ENCODE measurements around the gene PLCB3.
"Not testable (repeated sequence)": the region's sequence is repeated elsewhere in the genome, so short reads cannot be mapped to it uniquely, and the experiment has no call there.

The PLCB3 gene

DNA sequence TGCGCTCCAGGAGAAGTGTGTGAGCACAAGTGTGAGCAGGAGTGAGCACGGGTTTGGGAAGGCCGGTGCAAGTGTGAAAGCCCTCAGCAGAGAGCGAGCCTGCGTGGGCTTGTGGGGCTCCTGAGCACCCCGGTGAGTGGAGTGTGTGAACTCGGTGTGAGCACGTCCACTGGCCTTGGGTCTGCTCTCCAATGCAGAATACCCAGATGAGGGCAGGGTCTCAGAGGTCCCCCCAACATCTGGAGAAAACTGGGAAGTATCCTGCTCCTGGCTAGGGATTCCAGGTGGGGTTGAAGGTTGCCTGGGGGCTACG, 55.2 kb downstream of the PLCB3 start:
- DNase-seq = no peak

DNA sequence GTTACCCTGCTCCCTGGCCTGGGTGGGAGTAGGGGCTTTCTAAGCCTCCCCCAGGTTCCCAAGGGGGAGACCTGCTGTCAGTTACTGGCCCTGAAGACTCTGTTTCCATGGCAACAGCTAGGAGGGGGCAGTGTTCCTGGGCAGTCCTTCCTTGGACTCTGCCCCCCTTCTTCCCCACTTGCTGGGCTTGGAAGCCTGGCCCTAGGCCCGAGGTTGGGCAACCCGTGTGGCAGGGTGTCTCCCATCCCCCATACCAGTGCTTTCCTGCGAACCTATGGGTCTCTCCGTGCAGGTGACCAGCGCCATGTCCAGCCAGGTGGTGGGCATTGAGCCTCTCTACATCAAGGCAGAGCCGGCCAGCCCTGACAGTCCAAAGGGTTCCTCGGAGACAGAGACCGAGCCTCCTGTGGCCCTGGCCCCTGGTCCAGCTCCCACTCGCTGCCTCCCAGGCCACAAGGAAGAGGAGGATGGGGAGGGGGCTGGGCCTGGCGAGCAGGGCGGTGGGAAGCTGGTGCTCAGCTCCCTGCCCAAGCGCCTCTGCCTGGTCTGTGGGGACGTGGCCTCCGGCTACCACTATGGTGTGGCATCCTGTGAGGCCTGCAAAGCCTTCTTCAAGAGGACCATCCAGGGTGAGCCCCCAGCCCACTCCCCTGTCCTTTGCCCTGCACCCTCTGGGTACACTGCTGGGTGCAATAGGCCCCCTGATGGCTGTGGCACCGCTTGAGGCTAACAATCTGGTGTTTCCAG, 55.7 kb downstream of the PLCB3 start:
- no peak for DNase-seq

DNA sequence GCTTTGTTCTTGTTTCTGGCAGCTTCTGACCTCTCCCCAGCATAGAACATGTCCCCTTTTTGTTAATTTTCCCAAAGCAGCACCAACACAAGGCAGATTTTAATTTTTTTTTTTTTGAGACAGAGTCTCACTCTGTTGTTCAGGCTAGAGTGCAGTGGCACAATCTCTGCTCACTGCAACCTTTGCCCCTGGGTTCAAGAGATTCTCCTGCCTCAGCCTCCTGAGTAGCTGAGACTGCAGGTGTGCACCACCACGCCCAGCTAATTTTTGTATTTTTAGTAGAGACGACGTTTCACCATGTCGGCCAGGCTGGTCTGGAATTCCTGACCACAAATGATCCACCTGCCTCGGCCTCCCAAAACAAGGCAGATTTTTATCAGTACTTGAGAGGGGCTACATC, 56.5 kb downstream of the PLCB3 start:
- not testable (repeated sequence) for DNase-seq

DNA sequence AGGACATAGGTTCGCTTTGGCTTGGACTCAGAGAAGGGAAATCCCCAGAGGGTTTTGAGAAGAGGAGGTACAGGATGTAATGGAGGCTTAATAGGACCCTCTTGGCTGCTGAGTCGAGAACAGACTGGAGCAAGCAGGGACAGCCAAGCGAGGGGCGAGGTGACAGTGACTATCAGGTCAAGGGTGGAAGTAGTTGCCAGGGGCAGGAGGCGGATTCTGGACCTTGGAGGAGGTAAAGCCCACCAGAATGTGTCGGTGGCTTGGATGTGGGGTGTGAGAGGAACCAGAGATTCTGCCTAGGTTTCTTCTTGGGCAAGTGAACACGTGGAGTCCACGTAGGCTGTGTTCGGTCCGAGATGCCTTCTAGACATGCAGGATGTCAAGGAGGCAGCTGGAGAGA, 61.6 kb downstream of the PLCB3 start:
- no peak for DNase-seq

DNA sequence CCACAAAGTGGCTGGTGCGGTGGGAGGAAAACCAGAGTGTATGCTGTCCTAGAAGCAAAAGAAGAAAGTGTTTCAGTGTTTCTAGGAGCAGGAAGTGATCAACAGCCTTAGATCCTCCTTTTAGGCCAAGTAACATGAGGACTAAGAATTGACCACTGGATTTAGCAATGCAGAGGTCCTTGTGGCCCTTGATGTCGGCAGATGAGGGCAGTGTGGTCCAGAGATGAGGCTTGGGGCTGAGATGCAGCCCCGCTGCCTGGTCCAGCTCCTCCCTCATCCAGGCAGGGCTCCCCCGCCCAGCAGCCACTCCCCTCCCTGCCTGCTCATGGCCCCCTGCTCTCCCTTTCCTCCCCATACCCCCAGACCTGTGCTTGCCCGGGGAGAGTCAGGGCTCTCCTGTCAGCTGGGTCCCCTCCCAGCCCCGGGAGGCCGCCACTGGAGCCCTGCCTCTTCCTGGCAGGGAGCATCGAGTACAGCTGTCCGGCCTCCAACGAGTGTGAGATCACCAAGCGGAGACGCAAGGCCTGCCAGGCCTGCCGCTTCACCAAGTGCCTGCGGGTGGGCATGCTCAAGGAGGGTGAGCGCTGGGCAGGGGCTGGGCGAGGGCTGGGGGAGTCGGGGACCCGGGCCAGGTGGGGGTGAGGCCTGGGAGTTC, 62.3 kb downstream of the PLCB3 start:
- no peak for DNase-seq

DNA sequence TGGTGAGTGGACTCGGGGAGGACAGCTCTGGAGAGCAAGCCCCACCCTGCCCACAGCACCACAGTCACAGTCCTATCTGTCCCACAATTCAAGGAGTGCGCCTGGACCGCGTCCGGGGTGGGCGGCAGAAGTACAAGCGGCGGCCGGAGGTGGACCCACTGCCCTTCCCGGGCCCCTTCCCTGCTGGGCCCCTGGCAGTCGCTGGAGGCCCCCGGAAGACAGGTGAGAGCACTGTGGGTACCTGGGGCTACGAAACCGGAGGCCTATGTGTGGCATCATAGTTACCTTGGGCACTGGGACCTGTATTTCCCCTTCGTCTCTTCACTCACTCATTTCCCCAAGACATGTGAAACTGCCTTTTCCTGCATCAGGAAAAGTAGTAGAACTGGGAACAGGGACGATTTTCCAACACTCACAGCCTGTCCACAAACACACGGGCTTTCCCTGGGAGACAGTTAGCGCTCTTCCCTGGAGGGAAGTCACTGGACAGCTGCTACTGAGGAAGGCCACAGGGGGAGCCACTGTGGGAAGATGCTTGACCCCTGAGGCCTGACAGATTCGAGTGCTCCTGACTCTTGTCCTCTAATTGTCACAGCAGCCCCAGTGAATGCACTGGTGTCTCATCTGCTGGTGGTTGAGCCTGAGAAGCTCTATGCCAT, 62.9 kb downstream of the PLCB3 start:
- DNase-seq = no peak

DNA sequence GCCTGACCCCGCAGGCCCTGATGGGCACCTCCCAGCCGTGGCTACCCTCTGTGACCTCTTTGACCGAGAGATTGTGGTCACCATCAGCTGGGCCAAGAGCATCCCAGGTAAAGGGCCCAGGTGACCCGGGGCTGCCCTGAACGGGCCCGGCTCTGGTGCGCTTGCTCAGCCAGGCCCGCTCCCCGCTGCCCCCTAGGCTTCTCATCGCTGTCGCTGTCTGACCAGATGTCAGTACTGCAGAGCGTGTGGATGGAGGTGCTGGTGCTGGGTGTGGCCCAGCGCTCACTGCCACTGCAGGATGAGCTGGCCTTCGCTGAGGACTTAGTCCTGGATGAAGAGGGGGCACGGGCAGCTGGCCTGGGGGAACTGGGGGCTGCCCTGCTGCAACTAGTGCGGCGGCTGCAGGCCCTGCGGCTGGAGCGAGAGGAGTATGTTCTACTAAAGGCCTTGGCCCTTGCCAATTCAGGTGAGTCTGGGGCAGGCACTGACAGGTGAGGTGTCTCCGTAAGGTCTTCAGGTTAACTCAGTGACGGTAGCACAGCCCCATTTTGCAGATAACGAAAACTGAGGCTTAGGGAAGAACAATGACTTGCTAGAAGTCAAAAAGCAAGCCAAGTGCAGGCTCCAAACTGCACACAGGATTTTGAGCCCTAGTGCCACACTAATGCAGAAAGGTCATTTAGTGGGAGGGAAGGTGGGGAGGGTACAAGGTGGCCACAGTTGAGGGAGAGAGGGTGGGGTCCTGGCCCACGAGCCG, 63.7 kb downstream of the PLCB3 start:
- no peak for DNase-seq

DNA sequence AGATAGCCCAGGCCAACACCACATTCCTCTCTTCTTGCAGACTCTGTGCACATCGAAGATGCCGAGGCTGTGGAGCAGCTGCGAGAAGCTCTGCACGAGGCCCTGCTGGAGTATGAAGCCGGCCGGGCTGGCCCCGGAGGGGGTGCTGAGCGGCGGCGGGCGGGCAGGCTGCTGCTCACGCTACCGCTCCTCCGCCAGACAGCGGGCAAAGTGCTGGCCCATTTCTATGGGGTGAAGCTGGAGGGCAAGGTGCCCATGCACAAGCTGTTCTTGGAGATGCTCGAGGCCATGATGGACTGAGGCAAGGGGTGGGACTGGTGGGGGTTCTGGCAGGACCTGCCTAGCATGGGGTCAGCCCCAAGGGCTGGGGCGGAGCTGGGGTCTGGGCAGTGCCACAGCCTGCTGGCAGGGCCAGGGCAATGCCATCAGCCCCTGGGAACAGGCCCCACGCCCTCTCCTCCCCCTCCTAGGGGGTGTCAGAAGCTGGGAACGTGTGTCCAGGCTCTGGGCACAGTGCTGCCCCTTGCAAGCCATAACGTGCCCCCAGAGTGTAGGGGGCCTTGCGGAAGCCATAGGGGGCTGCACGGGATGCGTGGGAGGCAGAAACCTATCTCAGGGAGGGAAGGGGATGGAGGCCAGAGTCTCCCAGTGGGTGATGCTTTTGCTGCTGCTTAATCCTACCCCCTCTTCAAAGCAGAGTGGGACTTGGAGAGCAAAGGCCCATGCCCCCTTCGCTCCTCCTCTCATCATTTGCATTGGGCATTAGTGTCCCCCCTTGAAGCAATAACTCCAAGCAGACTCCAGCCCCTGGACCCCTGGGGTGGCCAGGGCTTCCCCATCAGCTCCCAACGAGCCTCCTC, 64.6 kb downstream of the PLCB3 start:
- DNase-seq = not testable (repeated sequence)

DNA sequence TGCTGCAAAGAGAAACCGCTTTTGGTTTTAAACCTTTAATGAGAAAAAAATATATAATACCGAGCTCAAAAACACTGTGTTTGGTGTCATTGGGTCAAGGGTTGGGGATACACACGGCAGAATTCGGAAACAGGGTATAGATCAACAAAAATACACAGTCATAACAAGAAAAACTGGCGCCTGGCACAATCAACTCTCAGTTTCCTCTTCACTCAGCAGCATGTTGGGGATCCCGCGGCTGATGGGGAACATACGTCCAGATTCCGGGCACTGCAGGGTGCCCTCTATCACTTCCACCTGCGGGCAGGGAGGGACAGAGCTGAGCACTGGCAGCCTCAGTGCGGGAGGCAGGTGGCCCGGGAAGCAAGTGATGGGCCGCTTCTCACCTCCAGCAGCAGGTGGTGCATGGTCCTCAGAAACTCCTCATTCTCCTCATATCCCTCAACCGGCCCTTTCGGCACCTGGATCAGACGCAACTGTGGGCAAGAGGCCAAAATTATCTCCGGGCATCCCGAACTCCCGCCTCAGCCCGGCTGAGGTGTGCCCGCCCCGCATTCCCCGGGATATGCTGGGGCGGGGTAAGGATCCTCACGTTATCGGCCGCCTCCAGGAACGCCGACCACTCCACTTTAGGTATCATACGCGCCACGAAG, 65.5 kb downstream of the PLCB3 start:
- no peak for DNase-seq

DNA sequence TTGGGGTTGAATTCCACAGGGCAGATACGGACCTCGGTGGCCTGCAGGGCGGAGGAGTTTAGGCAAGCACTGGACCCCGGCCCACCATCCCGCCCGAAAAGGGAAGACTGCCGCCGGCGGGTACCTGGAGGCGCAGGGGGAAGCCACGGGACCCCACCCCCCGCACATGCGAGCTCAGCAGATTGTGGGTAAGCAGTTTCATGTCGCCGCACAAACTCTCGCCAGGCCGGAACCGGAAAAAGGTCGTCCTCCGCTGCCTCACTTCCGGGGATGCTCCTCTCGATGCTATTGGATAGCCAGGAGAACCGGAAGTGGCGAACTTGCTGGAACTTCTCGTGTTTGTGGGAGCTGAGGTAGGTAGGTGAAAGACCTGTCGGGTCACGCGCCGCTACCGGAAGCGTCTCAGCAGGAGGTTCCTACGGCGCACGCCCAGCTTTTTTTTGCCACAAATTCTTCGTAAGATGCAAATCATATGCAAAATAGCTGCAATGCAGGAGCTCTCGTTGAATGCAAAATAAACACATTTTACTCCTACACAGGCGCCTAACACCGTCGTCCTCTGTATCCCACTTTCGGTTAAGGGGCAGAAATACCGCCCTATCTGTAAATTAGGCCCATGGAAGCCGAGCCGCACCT, 66.1 kb downstream of the PLCB3 start, which contains the start of gene TRMT112:
TRMT112 (minus strand) TSS at position 235 of the 636 bp plus-strand sequence; CDS start at position 202, 33 bp downstream.
- DNase-seq = peak; percentile 94

DNA sequence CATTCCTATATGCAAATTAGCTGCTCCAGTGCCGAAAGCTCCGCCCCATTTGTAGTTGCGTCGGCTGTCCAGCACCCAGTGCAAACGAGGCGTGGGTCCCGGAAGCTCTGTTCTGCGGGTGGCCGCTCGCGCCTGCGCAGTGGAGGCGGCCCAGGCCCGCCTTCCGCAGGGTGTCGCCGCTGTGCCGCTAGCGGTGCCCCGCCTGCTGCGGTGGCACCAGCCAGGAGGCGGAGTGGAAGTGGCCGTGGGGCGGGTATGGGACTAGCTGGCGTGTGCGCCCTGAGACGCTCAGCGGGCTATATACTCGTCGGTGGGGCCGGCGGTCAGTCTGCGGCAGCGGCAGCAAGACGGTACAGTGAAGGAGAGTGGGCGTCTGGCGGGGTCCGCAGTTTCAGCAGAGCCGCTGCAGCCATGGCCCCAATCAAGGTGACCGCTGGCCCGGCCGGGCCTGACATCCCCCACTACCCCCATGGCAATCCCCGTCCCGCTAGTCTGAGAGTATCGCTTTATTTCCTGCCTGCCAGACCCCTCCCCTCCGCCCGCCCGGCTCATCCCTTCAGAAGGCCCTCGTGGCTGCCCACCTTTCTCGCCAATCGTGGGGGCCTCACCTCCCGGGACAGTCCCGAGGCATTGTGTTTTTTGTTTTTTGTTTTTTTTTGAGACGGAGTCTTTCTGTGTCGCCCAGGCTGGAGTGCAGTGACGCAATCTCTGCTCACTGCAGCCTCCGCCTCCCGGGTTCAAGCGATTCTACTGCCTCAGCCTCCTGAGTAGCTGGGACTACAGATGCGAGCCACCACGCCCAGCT, 66.8 kb downstream of the PLCB3 start, which contains the start of gene PRDX5:
PRDX5 (plus strand) TSS at position 161 of the 805 bp plus-strand sequence; CDS start at position 256, 95 bp downstream.
- DNase-seq = peak; percentile 83

Measured in NCI-H748 treated with DMSO at 0.1 percent for 48 hours (cell line).